ENCODE data around the gene PET100. TPM values are rescaled to one million over a fixed set of nuclear protein-coding genes. Genes with fewer than 3 reads are reported as not detected.

The PET100 gene
- total RNA-seq, 1 experiment from 2014 or later = 15.5 TPM

- Histone ChIP-seq H3K9me2 (replicated peaks; ENCODE audit: insufficient read depth, low read length) (no peaks in the 10 kb centered on the region), H4K20me1 (ENCODE audit: insufficient read depth, low read depth, low read length) (peaks cover 19% of the 10 kb centered on the region; the same call in 1 of the 2 replicates), H3K36me3 (ENCODE audit: insufficient read depth, low read length) (0 out of 2 replicates have a peak, but pooled peaks cover 4% of the 10 kb centered on the region), H3K4me1 (ENCODE audit: low read length) (peaks cover 20% of the 10 kb centered on the region), H3K27ac (ENCODE audit: low read length) (no peak within 1 kb of the TSS), H3K79me2 (ENCODE audit: low read length) (peaks cover 14% of the 10 kb centered on the region), H3K9me3 (ENCODE audit: low read length) (no peaks in the 10 kb centered on the region), H3K4me2 (ENCODE audit: low read depth, low read length, poor library complexity, severe bottlenecking) (peak within 1 kb of the TSS; percentile 99), H2AFZ (ENCODE audit: low read length) (peak within 1 kb of the TSS; percentile 96), H3K4me3 (ENCODE audit: low read length) (peak within 1 kb of the TSS; percentile 100), H3K9ac (ENCODE audit: low read length) (peak within 1 kb of the TSS; percentile 100), H3K27me3 (ENCODE audit: low read length) (no peaks in the 10 kb centered on the region)
- peak; percentile 95 for DNase-seq
These were observed 51.2 kb downstream of the PET100 start, which contains the start of gene TRAPPC5 for GRCh38 chr19:7680606-7681339. Gene TRAPPC5 (plus strand): TSS chr19:7680833. CDS start chr19:7682254, 1,421 bp downstream.

Small RNAs within 50 kb of the gene (small RNA-seq; reads per million reads assigned to genes)
- gene MIR6792 = not detected

Other genes starting within 250 kb of the PET100 start
- 1.0 and 1.8 TPM in 2 replicates for gene PEX11G, start 140.8 kb upstream of the PET100 start, total RNA-seq (2014; rRNA removed; shearing (Covaris generic); ENCODE audit: low replicate concordance)
- gene ZNF358, start 113.7 kb upstream of the PET100 start, total RNA-seq (2014; rRNA removed; shearing (Covaris generic); ENCODE audit: low replicate concordance) = not detected in 2 replicates
- 1.9 and 3.9 TPM in 2 replicates for gene MCOLN1, start 107.2 kb upstream of the PET100 start, total RNA-seq (2014; rRNA removed; shearing (Covaris generic); ENCODE audit: low replicate concordance)
- gene PNPLA6, start 94.1 kb upstream of the PET100 start, total RNA-seq (2014; rRNA removed; shearing (Covaris generic); ENCODE audit: low replicate concordance) = 65.8 and 121 TPM in 2 replicates
- gene CAMSAP3, start 33.9 kb upstream of the PET100 start, total RNA-seq (2014; rRNA removed; shearing (Covaris generic); ENCODE audit: low replicate concordance) = 0.36 TPM in 1 of 2 replicates, not detected in the other
- 20.2 and 36.2 TPM in 2 replicates for gene XAB2, start 248 bp upstream of the PET100 start, total RNA-seq (2014; rRNA removed; shearing (Covaris generic); ENCODE audit: low replicate concordance)
- gene PCP2, start 3.9 kb downstream of the PET100 start, total RNA-seq (2014; rRNA removed; shearing (Covaris generic); ENCODE audit: low replicate concordance) = 0.65 TPM in 1 of 2 replicates, not detected in the other
- 36.5 and 61.3 TPM in 2 replicates for gene STXBP2, start 7.3 kb downstream of the PET100 start, total RNA-seq (2014; rRNA removed; shearing (Covaris generic); ENCODE audit: low replicate concordance)
- gene RETN, start 39.3 kb downstream of the PET100 start, total RNA-seq (2014; rRNA removed; shearing (Covaris generic); ENCODE audit: low replicate concordance) = not detected in 2 replicates
- gene MCEMP1, start 47.3 kb downstream of the PET100 start, total RNA-seq (2014; rRNA removed; shearing (Covaris generic); ENCODE audit: low replicate concordance) = not detected in 2 replicates
- gene TRAPPC5, start 51.0 kb downstream of the PET100 start, total RNA-seq (2014; rRNA removed; shearing (Covaris generic); ENCODE audit: low replicate concordance) = 52.1 and 116 TPM in 2 replicates
- 0.14 TPM in 1 of 2 replicates, not detected in the other for gene FCER2, start 72.3 kb downstream of the PET100 start, total RNA-seq (2014; rRNA removed; shearing (Covaris generic); ENCODE audit: low replicate concordance)
- not detected in 2 replicates for gene CLEC4G, start 102.3 kb downstream of the PET100 start, total RNA-seq (2014; rRNA removed; shearing (Covaris generic); ENCODE audit: low replicate concordance)
- not detected in 2 replicates for gene CD209, start 117.7 kb downstream of the PET100 start, total RNA-seq (2014; rRNA removed; shearing (Covaris generic); ENCODE audit: low replicate concordance)
- gene CLEC4M, start 133.4 kb downstream of the PET100 start, total RNA-seq (2014; rRNA removed; shearing (Covaris generic); ENCODE audit: low replicate concordance) = not detected in 2 replicates
- gene EVI5L, start 200.4 kb downstream of the PET100 start, total RNA-seq (2014; rRNA removed; shearing (Covaris generic); ENCODE audit: low replicate concordance) = 6.0 and 8.9 TPM in 2 replicates
- not detected in 2 replicates for gene PRR36, start 244.6 kb downstream of the PET100 start, total RNA-seq (2014; rRNA removed; shearing (Covaris generic); ENCODE audit: low replicate concordance)